ACC112 (cell line): ENCODE results near the gene SLCO2A1.

Source experiments
- H2AFZ ChIP-seq: fragments of 200-600 bp; sonication (generic); one replicate; pipeline ENCODE4 v1.6.0; 2017; ENCODE audit warnings: antibody characterized with exemption, low read length; ENCODE audit not compliant: unreplicated experiment
- H3K27ac ChIP-seq: fragments of 200-600 bp; sonication (generic); 2 replicates; pipeline ENCODE4 v1.5.1; 2014; ENCODE audit warnings: low read depth, mild to moderate bottlenecking, antibody characterized with exemption, low read length, moderate library complexity
- H3K27me3 ChIP-seq: fragments of 200-600 bp; sonication (generic); 2 replicates; pipeline ENCODE4 v1.6.1; 2014; ENCODE audit warnings: mild to moderate bottlenecking, antibody characterized with exemption, low read length, moderate library complexity, mixed read lengths; ENCODE audit not compliant: insufficient read depth
- H3K36me3 ChIP-seq: fragments of 200-600 bp; sonication (generic); 2 replicates; pipeline ENCODE4 v1.6.1; 2016; ENCODE audit warnings: mild to moderate bottlenecking, antibody characterized with exemption, low read length, moderate library complexity, mixed read lengths; ENCODE audit not compliant: insufficient read depth
- H3K4me1 ChIP-seq: fragments of 200-600 bp; sonication (generic); one replicate; pipeline ENCODE4 v1.6.1; 2016; ENCODE audit warnings: low read length, mixed read lengths; ENCODE audit not compliant: insufficient read depth, unreplicated experiment, control insufficient read depth
- H3K4me3 ChIP-seq: fragments of 200-600 bp; sonication (generic); 2 replicates; pipeline ENCODE4 v1.5.1; 2014; ENCODE audit warnings: mild to moderate bottlenecking, low read depth, low read length
- H3K79me2 ChIP-seq: fragments of 200-600 bp; sonication (generic); one replicate; pipeline ENCODE4 v1.6.0; 2016; ENCODE audit warnings: low read length; ENCODE audit not compliant: control insufficient read depth, unreplicated experiment, insufficient read depth

Gene SLCO2A1

GRCh38 chr3:133881492-133881891 lies 148.2 kb downstream of the SLCO2A1 start:
- H2AFZ ChIP-seq, result no peak overlapping the region
- no peaks in the 10 kb centered on the region for H3K4me1 ChIP-seq
- no peak overlapping the region for H3K4me3 ChIP-seq
- H3K79me2 ChIP-seq, result no peaks in the 10 kb centered on the region
- no peak overlapping the region for H3K27ac ChIP-seq
- H3K36me3 ChIP-seq, result no peaks in the 10 kb centered on the region
- peaks cover 17% of the 10 kb centered on the region; the same call in 1 of the 2 replicates for H3K27me3 ChIP-seq

- H3K4me1 ChIP-seq, result no peaks in the 10 kb centered on the region
- H3K4me3 ChIP-seq, result no peak overlapping the region
- H3K36me3 ChIP-seq, result no peaks in the 10 kb centered on the region
- peaks cover 17% of the 10 kb centered on the region; the same call in 1 of the 2 replicates for H3K27me3 ChIP-seq
- no peak overlapping the region for H2AFZ ChIP-seq
- no peaks in the 10 kb centered on the region for H3K79me2 ChIP-seq
- H3K27ac ChIP-seq, result no peak overlapping the region
These were observed 148.8 kb downstream of the SLCO2A1 start for GRCh38 chr3:133880886-133881455.

- Histone ChIP-seq H3K79me2 (no peaks in the 10 kb centered on the region), H2AFZ (no peak overlapping the region), H3K4me3 (no peak overlapping the region), H3K27me3 (peaks cover 17% of the 10 kb centered on the region; the same call in 1 of the 2 replicates), H3K4me1 (no peaks in the 10 kb centered on the region), H3K36me3 (no peaks in the 10 kb centered on the region), H3K27ac (no peak overlapping the region)
These were observed 149.4 kb downstream of the SLCO2A1 start for GRCh38 chr3:133880287-133880686.

- Histone ChIP-seq H3K27ac (no peak overlapping the region), H3K36me3 (no peaks in the 10 kb centered on the region), H3K4me3 (no peak overlapping the region), H3K4me1 (peaks cover 3% of the 10 kb centered on the region), H3K27me3 (peaks cover 17% of the 10 kb centered on the region; the same call in 1 of the 2 replicates), H2AFZ (no peak overlapping the region), H3K79me2 (no peaks in the 10 kb centered on the region)
These were observed 151.2 kb downstream of the SLCO2A1 start for GRCh38 chr3:133878518-133878917.
